Measurements from ENCODE around the gene ELMO1.

GRCh38 chr7:37424521-37424920 lies 24.1 kb downstream of the ELMO1 start:
- TF ChIP-seq CTCF (conservative IDR thresholded peaks at IDR 0.05; ENCODE audit: low read depth, low read length) (no peak), EZH2 (IDR thresholded peaks at IDR 0.05; ENCODE audit: borderline replicate concordance, low read depth, low read length, poor library complexity, severe bottlenecking) (no peak)

Measured in A673 (cell line).